GM12801 (cell line): Measurements from ENCODE around the gene SLC24A4.

Source experiments
- TF ChIP-seq, protein P1 (sequence below): IDR thresholded peaks from one replicate; pipeline ENCODE4 v1.5.1; 2011; ENCODE audit warnings: control low read depth; ENCODE audit not compliant: insufficient read length; ENCODE audit errors: extremely low read depth

SLC24A4 gene

DNA sequence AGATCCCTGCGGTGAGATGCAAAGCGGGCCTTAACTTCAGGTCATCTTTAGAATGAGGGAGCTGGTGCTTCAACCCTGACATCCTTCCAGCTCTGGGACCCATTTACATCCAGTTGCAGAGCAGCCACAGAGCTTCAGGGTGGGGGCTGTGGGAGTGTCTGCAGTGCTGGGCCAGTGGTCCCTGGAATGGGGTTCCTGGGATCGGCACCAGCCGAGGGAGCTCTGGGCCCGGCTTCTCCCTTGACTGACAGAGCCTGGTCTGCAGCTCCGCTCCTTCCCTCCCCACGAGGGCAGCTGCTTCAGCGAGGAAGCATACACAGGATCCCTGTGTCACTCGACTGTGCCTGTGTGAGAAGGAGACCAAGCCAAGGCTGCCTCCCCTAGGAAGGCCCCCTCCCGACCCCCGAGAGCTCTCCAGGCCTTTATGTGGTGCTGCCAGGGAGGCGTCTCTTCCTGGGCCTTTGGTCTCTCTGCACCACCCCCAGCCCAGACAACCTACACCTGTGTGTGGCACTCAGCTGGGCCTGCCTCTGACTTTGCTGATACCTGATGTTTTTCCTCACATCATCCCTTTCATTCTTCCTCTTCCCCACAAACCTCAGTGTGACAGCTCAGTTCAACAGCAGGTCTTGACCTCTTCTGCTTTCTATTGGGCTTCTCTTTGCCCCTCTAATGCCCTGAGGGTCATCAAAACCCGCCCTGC, 142.5 kb downstream of the SLC24A4 start:
- TF ChIP-seq, protein P1, sequence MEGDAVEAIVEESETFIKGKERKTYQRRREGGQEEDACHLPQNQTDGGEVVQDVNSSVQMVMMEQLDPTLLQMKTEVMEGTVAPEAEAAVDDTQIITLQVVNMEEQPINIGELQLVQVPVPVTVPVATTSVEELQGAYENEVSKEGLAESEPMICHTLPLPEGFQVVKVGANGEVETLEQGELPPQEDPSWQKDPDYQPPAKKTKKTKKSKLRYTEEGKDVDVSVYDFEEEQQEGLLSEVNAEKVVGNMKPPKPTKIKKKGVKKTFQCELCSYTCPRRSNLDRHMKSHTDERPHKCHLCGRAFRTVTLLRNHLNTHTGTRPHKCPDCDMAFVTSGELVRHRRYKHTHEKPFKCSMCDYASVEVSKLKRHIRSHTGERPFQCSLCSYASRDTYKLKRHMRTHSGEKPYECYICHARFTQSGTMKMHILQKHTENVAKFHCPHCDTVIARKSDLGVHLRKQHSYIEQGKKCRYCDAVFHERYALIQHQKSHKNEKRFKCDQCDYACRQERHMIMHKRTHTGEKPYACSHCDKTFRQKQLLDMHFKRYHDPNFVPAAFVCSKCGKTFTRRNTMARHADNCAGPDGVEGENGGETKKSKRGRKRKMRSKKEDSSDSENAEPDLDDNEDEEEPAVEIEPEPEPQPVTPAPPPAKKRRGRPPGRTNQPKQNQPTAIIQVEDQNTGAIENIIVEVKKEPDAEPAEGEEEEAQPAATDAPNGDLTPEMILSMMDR = no peak

DNA sequence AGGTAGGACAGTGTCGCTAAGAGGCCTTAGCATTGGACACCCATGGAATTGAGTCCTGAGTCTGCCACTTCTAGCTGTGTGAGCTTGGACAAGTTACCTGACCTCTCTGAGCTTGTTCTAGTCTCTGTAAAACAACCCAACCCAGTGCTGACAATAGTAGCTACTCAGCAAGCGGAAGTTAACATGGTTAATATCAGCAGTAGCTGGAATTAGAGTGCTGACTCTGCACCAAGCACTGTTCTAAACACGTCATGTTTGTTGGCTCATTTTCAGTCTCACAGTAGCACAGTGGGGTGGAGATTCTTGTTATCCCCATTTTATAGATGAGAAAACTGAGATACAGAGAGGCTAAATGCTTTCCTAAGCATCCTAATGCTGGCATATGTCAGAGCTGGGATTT, 143.1 kb downstream of the SLC24A4 start:
- TF ChIP-seq, protein P1 = no peak

DNA sequence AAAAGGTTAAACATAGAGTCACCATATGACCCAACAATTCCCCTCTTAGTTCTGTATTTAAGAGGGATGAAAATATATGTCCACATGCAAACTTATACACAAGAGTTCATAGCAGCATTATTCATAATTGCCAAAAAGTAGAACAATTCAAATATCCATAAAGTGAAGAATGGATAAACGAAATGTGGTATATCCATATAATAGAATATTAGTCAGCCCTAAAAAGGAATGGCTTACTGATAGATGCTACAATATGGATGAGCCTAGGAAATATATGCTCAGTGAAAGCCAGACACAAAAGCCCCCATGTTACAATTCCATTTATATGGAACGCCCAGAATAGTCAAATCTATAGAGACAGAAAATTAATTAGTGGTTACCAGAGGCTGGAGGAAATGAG, 146.6 kb downstream of the SLC24A4 start:
- TF ChIP-seq, protein P1 = no peak

DNA sequence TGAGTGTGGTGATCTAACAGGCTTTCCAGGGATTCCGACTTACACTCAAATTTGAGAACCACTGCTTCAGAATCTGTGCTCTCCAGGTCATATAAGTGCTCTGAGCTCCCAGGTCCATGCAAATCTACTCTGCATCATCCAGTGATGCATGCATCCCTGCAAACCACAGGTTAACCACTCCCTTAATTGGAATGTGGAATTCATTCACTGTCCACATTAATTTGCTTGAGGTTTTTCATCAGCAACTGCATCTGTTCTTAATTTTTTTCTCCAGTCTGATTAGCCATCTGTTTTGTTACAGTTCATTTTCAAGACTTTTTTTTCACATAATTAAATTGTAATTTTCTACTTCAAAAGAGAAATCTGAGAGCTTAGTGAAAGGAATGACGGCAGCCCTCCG, 147.2 kb downstream of the SLC24A4 start:
- TF ChIP-seq, protein P1 = no peak

DNA sequence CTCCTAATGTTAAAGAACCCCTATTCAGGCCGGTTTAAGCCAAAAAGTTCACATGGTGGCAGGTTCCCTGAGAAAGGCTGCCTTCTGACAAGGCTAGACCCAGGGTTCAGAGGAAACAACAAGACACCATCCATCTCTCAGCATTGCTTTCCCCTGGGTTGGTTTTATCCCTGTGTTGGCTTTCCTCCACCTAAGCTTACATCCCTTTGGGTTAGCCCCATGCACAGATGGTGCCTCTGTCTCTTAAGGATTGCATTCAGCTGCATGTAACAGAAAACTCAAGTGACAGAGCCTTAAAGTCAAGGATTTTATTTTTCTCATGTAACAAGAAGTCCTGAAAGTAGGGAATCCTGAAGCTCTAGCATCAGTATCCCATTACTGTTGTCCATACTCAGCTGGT, 147.8 kb downstream of the SLC24A4 start:
- TF ChIP-seq, protein P1 = no peak

DNA sequence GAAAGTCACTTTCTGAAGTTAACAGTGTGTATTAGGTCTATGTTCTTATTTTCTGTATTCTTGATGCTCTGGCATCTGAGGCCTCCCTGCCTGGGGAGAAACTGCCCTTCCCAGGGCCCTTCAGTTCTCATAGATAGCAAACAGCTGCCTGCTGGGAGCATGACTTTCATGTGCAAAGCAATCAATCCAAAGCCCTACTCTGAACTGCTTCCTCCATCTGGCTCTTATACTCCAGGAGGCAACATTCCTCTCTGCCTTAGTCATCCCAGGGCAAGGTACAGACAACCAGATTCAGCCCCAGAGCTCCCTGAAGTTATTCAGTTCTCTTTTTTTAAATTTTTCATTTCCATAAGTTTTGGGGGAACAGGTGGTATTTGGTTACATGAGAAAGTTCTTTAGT, 149.0 kb downstream of the SLC24A4 start:
- TF ChIP-seq, protein P1 = no peak

DNA sequence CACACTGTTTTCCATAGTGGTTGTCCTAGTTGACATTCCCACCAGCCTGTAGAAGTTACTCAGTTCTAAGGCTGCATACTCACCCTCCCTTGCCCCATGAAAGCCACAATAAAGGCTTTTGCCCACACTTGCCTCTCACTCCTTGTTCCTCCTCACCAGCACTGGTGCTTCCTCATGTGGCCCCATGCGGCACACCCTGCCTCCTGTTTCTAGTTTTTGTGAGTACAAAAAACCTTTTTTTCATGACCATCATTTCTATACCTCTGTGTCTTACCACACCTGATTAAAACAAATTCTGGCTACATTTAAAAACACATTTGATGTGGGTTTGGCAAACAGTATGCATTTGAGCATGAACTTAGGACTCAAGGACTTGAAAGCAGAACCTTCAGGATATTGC, 149.9 kb downstream of the SLC24A4 start:
- TF ChIP-seq, protein P1 = no peak
